GM23338 (cell line): Measurements from ENCODE around the gene PCDHGA9. TPM values are rescaled to one million over a fixed set of nuclear protein-coding genes. Genes with fewer than 3 reads are reported as not detected.

Experiments used
- ATAC-seq: fragments of 200-7000 bp; cut with Tn5 transposase; 3 replicates; pipeline ENCODE4 v1.9.1; 2020
- DNase-seq: peaks from one replicate; pipeline ENCODE4 v3.0.0-alpha.2; 2015; ENCODE audit warnings: low spot score
- H2AFZ ChIP-seq: fragments of 200-600 bp; sonication (generic); 2 replicates; pipeline ENCODE4 v1.8.0; 2016; ENCODE audit warnings: antibody characterized with exemption, mild to moderate bottlenecking, moderate library complexity
- H3F3A ChIP-seq: fragments of 200-600 bp; sonication (generic); replicated peaks from 2 replicates; pipeline ENCODE4 v1.8.0; 2017; ENCODE audit warnings: antibody characterized with exemption, mixed run types, low read depth
- H3K27ac ChIP-seq: fragments of 200-600 bp; sonication (generic); 2 replicates; pipeline ENCODE4 v1.6.1; 2016; ENCODE audit warnings: low read depth
- H3K27me3 ChIP-seq: fragments of 200-600 bp; sonication (generic); 2 replicates; pipeline ENCODE4 v1.8.0; 2016; ENCODE audit warnings: mild to moderate bottlenecking, mixed run types, moderate library complexity; ENCODE audit not compliant: insufficient read depth
- H3K36me3 ChIP-seq: fragments of 200-600 bp; sonication (generic); 2 replicates; pipeline ENCODE4 v1.8.0; 2016; ENCODE audit warnings: mild to moderate bottlenecking; ENCODE audit not compliant: insufficient read depth
- H3K4me1 ChIP-seq: fragments of 200-600 bp; sonication (generic); 2 replicates; pipeline ENCODE4 v1.8.0; 2016; ENCODE audit warnings: mild to moderate bottlenecking, moderate library complexity; ENCODE audit not compliant: insufficient read depth
- H3K4me2 ChIP-seq: fragments of 200-600 bp; sonication (generic); 2 replicates; pipeline ENCODE4 v1.7.1; 2017; ENCODE audit warnings: mixed run types
- H3K4me3 ChIP-seq: fragments of 200-600 bp; sonication (generic); 2 replicates; pipeline ENCODE4 v1.6.1; 2016; ENCODE audit warnings: mixed run types
- H3K79me2 ChIP-seq: fragments of 200-600 bp; sonication (generic); replicated peaks from 2 replicates; pipeline ENCODE4 v1.8.0; 2017; ENCODE audit warnings: mild to moderate bottlenecking; ENCODE audit not compliant: insufficient read depth
- H3K9me2 ChIP-seq: fragments of 200-600 bp; sonication (generic); 2 replicates; pipeline ENCODE4 v1.8.0; 2017; ENCODE audit not compliant: insufficient read depth
- H4K20me1 ChIP-seq: fragments of 200-600 bp; sonication (generic); replicated peaks from 2 replicates; pipeline ENCODE4 v1.8.0; 2017; ENCODE audit warnings: mild to moderate bottlenecking; ENCODE audit not compliant: insufficient read depth
- H3K27ac Mint-ChIP-seq: 2 replicates; pipeline ENCODE4 v1.8.0; 2020; ENCODE audit warnings: inconsistent platforms, mild to moderate bottlenecking, moderate library complexity, mixed read lengths
- H3K27me3 Mint-ChIP-seq: 3 replicates; pipeline ENCODE4 v1.8.0; 2022; ENCODE audit warnings: low read depth, mild to moderate bottlenecking, moderate library complexity, mixed read lengths, inconsistent platforms; ENCODE audit not compliant: insufficient read depth, poor library complexity
- H3K36me3 Mint-ChIP-seq: 3 replicates; pipeline ENCODE4 v1.8.0; 2021; ENCODE audit warnings: low read depth, mild to moderate bottlenecking, inconsistent platforms, moderate library complexity, mixed read lengths
- H3K4me1 Mint-ChIP-seq: 3 replicates; pipeline ENCODE4 v1.8.0; 2020; ENCODE audit warnings: mild to moderate bottlenecking, inconsistent platforms, mixed read lengths
- H3K4me3 Mint-ChIP-seq: 3 replicates; pipeline ENCODE4 v1.8.0; 2021; ENCODE audit warnings: moderate library complexity, mild to moderate bottlenecking, inconsistent platforms, mixed read lengths
- H3K9me3 Mint-ChIP-seq: 3 replicates; pipeline ENCODE4 v1.8.0; 2020; ENCODE audit warnings: moderate library complexity, mild to moderate bottlenecking, inconsistent platforms, mixed read lengths
- CREB1 ChIP-seq: fragments of 250-450 bp; sonication (Bioruptor Pico); IDR thresholded peaks from 2 replicates; pipeline ENCODE4 v1.5.0; 2020; ENCODE audit warnings: low read depth, mild to moderate bottlenecking, moderate library complexity
- CTCF ChIP-seq, 2 experiments: fragments of 200-600 bp in 1 of 2; sonication (generic) in 1 of 2; conservative IDR thresholded peaks; 2 replicates each; pipeline versions ENCODE4 v1.5.1 to v1.6.1; 2016 to 2017; ENCODE audit warnings: antibody characterized with exemption in 2 of 2, low read depth in 2 of 2, mild to moderate bottlenecking in 2 of 2, moderate library complexity in 1 of 2
- ETS1 ChIP-seq: IDR thresholded peaks from 2 replicates; pipeline ENCODE4 v1.6.1; 2016; ENCODE audit warnings: antibody characterized with exemption
- EZH2 ChIP-seq: fragments of 200-600 bp; sonication (generic); IDR thresholded peaks from one replicate; pipeline ENCODE4 v1.8.0; 2017; ENCODE audit warnings: antibody characterized with exemption, mild to moderate bottlenecking, low read depth; ENCODE audit not compliant: unreplicated experiment
- EZH2phosphoT487 ChIP-seq: fragments of 200-600 bp; sonication (generic); IDR thresholded peaks from one replicate; pipeline ENCODE4 v1.8.1; 2018; ENCODE audit warnings: antibody characterized with exemption; ENCODE audit not compliant: unreplicated experiment
- JUNB ChIP-seq: IDR thresholded peaks from one replicate; pipeline ENCODE4 v1.6.1; 2016; ENCODE audit warnings: antibody characterized with exemption; ENCODE audit not compliant: unreplicated experiment
- NANOG ChIP-seq: IDR thresholded peaks from 2 replicates; pipeline ENCODE4 v1.6.1; 2016; ENCODE audit warnings: antibody characterized with exemption, borderline replicate concordance
- POLR2AphosphoS5 ChIP-seq: IDR thresholded peaks from 2 replicates; pipeline ENCODE4 v1.6.1; 2016; ENCODE audit warnings: antibody characterized with exemption, low read depth
- REST ChIP-seq: IDR thresholded peaks from one replicate; pipeline ENCODE4 v1.6.1; 2018; ENCODE audit warnings: antibody characterized with exemption; ENCODE audit not compliant: unreplicated experiment
- STAT1 ChIP-seq: IDR thresholded peaks from one replicate; pipeline ENCODE4 v1.6.1; 2016; ENCODE audit warnings: antibody characterized with exemption; ENCODE audit not compliant: unreplicated experiment
- ZNF114 ChIP-seq: fragments of 250-450 bp; sonication (Bioruptor Pico); IDR thresholded peaks from 2 replicates; pipeline ENCODE4 v1.5.0; 2020; ENCODE audit warnings: mild to moderate bottlenecking, moderate library complexity
- ZNF331 ChIP-seq: fragments of 250-450 bp; sonication (Bioruptor Pico); IDR thresholded peaks from 2 replicates; pipeline ENCODE4 v1.5.0; 2020; ENCODE audit warnings: low read depth, mild to moderate bottlenecking, moderate library complexity
- ZNF462 ChIP-seq: fragments of 250-450 bp; sonication (Bioruptor Pico); IDR thresholded peaks from 2 replicates; pipeline ENCODE4 v1.5.0; 2020; ENCODE audit warnings: mild to moderate bottlenecking, moderate library complexity
- polyA plus RNA-seq: library from polyadenylated mRNA; unstranded; fragments of >200 nt; fragmentation: Nextera tagmentation; extraction: Ambion mirVana; gene quantifications from 2 replicates; pipeline ENCODE4 v1.2.1, GENCODE V29; 2016
- total RNA-seq: library from RNA; depleted of rRNA; stranded (reverse); fragments of >200 nt; shearing (Covaris generic); gene quantifications from 2 replicates; pipeline ENCODE4 v1.2.3, GENCODE V29; 2014

PCDHGA9 gene
- total and polyA plus RNA-seq, 2 experiments from 2014 or later, result 0.50 to 5.5 TPM

GRCh38 chr5:141434006-141434405, 31.4 kb downstream of the PCDHGA9 start:
- H3K4me3 Mint-ChIP-seq, result no peak overlapping the region
- H3K9me3 Mint-ChIP-seq, result peaks cover 48% of the 10 kb centered on the region
- H3K36me3 Mint-ChIP-seq, result peaks cover 42% of the 10 kb centered on the region

More at GRCh38 chr5:141434006-141434405, 31.4 kb downstream of the PCDHGA9 start:
- H3K4me1 Mint-ChIP-seq, result no peaks in the 10 kb centered on the region
- peaks cover 1% of the 10 kb centered on the region; the same call in 1 of the 2 replicates for H3K4me1 ChIP-seq
- no peak overlapping the region for H2AFZ ChIP-seq
- H3K27me3 ChIP-seq, result no peaks in the 10 kb centered on the region
- DNase-seq, result no peak
- H3K4me2 ChIP-seq, result no peak overlapping the region
- ATAC-seq, result no peak
- no peak overlapping the region for H3K27ac Mint-ChIP-seq
- H3F3A ChIP-seq, result no peaks in the 10 kb centered on the region
- H3K27me3 Mint-ChIP-seq, result peaks cover 6% of the 10 kb centered on the region
- H3K9me2 ChIP-seq, result no peaks in the 10 kb centered on the region
- TF ChIP-seq EZH2phosphoT487 (no peak), REST (no peak), ZNF462 (CRISPR knock-in tag) (no peak), CTCF (conservative IDR thresholded peaks at IDR 0.05; ENCODE audit: low read depth in 2 of 2) (no peak), CREB1 (CRISPR knock-in tag) (no peak), NANOG (no peak), ZNF114 (CRISPR knock-in tag) (no peak), POLR2AphosphoS5 (no peak), JUNB (no peak), ZNF331 (CRISPR knock-in tag) (no peak), ETS1 (no peak), STAT1 (no peak), EZH2 (no peak)
- H3K79me2 ChIP-seq, result no peaks in the 10 kb centered on the region
- H3K36me3 ChIP-seq, result peaks cover 8% of the 10 kb centered on the region; the same call in 1 of the 2 replicates
- H3K27ac ChIP-seq, result no peak overlapping the region
- no peaks in the 10 kb centered on the region for H4K20me1 ChIP-seq
- H3K4me3 ChIP-seq, result no peak overlapping the region
